ENCODE measurements around the gene ZSCAN22. TPM values are rescaled to one million over a fixed set of nuclear protein-coding genes. Genes with fewer than 3 reads are reported as not detected.

The ZSCAN22 gene
- total RNA-seq, 6 donors from 2014 or later = 1.8 to 6.3 (median 3.7) TPM

DNA sequence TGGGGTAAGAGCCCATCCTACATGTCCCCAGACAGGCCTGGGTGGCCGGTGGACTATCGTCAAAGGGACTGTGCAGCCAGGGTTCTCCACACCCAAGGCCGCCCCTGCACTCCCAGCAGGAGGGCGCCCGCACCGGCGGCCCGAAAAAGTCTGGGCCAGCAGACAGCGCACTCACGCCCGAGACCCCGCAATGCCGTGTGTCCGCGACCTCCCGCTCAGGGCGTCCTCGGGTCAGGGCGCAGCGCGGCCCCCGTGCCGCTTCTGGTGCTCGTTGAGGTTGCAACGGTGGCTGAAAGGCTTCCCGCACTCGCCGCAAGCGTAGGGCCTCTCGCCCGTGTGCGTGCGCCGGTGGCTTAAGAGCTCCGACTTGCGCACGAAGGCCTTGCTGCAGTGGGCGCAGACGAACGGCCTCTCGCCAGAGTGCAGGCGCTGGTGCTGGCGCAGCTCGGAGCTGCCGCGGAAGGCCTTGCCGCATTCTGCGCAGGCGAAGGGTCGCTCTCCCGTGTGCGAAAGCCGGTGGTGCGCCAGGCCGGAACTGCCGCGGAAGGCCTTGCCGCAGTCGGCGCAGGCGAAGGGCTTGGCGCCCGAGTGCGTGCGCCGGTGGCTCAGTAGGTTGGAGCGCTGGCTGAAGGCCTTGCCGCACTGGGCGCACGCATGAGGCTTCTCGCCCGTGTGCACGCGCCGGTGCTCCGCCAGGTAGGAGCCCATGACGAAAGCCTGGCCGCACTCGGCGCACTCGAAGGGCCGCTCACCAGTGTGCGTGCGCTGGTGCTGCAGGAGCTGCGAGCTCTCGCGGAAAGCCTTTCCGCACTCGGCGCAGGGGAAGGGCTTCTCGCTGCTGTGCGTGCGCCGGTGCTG is 29.3 kb downstream of the ZSCAN22 start:
- Histone ChIP-seq H3K36me3 (no peaks in the 10 kb centered on the region), H3K9me3 (no peaks in the 10 kb centered on the region), H3K27me3 (peaks cover 0 to 8% (median 4%) of the 10 kb centered on the region in 4 donors), H3K4me3 (peak overlapping the region; percentile 32 to 43 (median 36)), H3K27ac (no peak overlapping the region), H3K4me1 (peaks cover 0 to 19% (median 11%) of the 10 kb centered on the region in 4 donors)
- TF ChIP-seq CTCF (IDR thresholded peaks at IDR 0.05) = no peak
- TF ChIP-seq POLR2AphosphoS5 (IDR thresholded peaks at IDR 0.05) = no peak
- no peak for TF ChIP-seq POLR2A (IDR thresholded peaks at IDR 0.05)
- 30 to 36% methylated on average over 38 to 55 of the region's 94 CpGs for WGBS, 2 donors
- DNase-seq (peak in 1 of 2 donors; percentile 84), ATAC-seq (ENCODE audit: low FRiP score in 2 of 2) (peak in 1 of 2 donors; percentile 26)

DNA sequence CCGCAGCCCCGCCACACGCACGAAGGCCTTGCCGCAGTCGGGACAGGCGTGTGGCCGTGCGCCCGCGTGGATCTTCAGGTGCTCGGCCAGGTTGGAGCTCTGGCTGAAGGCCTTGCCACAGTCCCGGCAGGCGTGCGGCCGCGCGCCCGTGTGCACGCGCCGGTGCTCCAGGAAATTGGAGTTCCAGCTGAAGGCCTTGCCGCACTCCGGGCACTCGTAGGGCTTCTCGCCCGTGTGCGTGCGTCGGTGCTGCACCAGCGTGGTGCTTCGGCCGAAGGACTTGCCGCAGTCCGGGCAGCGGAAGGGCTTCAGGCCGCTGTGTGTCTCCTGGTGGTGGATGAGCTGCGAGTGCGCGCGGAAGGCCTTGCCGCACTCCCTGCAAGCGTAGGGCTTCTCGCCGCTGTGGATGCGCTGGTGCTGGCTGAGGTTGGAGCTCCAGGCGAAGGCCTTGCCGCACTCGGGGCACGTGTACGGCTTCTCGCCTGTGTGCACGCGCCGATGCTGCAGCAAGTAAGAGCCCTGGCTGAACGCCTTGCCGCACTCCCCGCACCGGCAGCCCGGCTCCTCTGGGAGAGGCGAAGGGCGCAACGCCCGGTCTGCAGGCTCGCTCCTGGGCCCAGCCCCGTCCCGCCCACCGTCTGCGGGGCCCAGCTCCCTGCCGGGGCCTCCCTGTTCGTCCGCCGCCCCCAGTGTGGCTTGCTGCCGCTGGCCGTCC is 30.1 kb downstream of the ZSCAN22 start:
- Histone ChIP-seq H3K4me1 (peaks cover 5 to 26% (median 19%) of the 10 kb centered on the region in 4 donors), H3K36me3 (no peaks in the 10 kb centered on the region), H3K27ac (no peak overlapping the region), H3K9me3 (no peaks in the 10 kb centered on the region), H3K4me3 (peak overlapping the region; percentile 32 to 43 (median 36)), H3K27me3 (peaks cover 0 to 8% (median 4%) of the 10 kb centered on the region in 4 donors)
- DNase-seq (peak in 1 of 2 donors; percentile 83), ATAC-seq (ENCODE audit: low FRiP score in 2 of 2) (no peak)
- no peak for TF ChIP-seq EP300 (IDR thresholded peaks at IDR 0.05)
- no peak for TF ChIP-seq CTCF (IDR thresholded peaks at IDR 0.05)
- no peak for TF ChIP-seq POLR2A (IDR thresholded peaks at IDR 0.05)
- no peak for TF ChIP-seq POLR2AphosphoS5 (IDR thresholded peaks at IDR 0.05)
- WGBS, 2 donors = 56 to 76% methylated on average over 15 to 57 of the region's 75 CpGs

- WGBS, 2 donors = 81 to 89% methylated on average over 15 to 19 of the region's 19 CpGs
- no peak overlapping the region for H3K4me3 ChIP-seq
- H3K27me3 ChIP-seq = peaks cover 0 to 8% (median 4%) of the 10 kb centered on the region in 4 donors
These were observed 30.8 kb downstream of the ZSCAN22 start for GRCh38 chr19:58357481-58358145.

DNA sequence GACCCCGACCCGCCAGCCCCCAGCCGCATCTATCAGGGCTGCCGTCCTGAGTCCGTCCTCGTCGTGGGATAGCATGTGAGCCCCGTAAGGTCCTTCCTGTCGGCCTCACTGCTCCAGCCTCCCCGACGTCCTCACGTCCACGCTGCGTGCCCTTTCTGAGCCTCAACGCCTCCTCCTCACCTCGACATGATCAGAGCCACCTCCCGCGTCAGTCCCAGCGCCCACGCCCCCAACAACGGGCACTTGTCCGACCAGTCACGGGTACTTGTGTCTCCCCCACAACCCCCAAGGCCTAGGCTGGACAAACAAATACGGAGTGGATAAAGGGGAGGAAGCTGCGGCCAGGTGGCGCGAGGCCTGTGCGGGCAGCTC is 35.1 kb downstream of the ZSCAN22 start:
- peaks cover 0 to 4% (median 0%) of the 10 kb centered on the region in 4 donors for H3K27me3 ChIP-seq
- peak; percentile 39 to 41 for ATAC-seq (ENCODE audit: low FRiP score in 2 of 2)
- H3K9me3 ChIP-seq = no peaks in the 10 kb centered on the region
- peak; percentile 31 to 89 for DNase-seq
- TF ChIP-seq POLR2AphosphoS5 (IDR thresholded peaks at IDR 0.05) = no peak
- peak in 1 of 6 experiments; percentile 5 for TF ChIP-seq CTCF (IDR thresholded peaks at IDR 0.05)
- TF ChIP-seq POLR2A (IDR thresholded peaks at IDR 0.05) = no peak
- 3 to 4% methylated on average over 19 to 28 of the region's 28 CpGs for WGBS, 2 donors
- H3K4me3 ChIP-seq = peak overlapping the region; percentile 48 to 91 (median 70)
- no peaks in the 10 kb centered on the region for H3K36me3 ChIP-seq
- H3K4me1 ChIP-seq = peaks cover 5 to 14% (median 11%) of the 10 kb centered on the region in 4 donors
- peak overlapping the region; percentile 91 to 95 (median 92) for H3K27ac ChIP-seq

More at GRCh38 chr19:58357481-58358145, 30.8 kb downstream of the ZSCAN22 start:
- Histone ChIP-seq H3K36me3 (no peaks in the 10 kb centered on the region), H3K27ac (no peak overlapping the region), H3K4me1 (peaks cover 5 to 26% (median 19%) of the 10 kb centered on the region in 4 donors), H3K9me3 (no peaks in the 10 kb centered on the region)
- TF ChIP-seq EP300 (IDR thresholded peaks at IDR 0.05) (no peak), CTCF (IDR thresholded peaks at IDR 0.05) (no peak), POLR2AphosphoS5 (IDR thresholded peaks at IDR 0.05) (no peak), POLR2A (IDR thresholded peaks at IDR 0.05) (no peak)
- no peak for ATAC-seq (ENCODE audit: low FRiP score in 2 of 2)
- peak in 1 of 2 donors; percentile 71 for DNase-seq
